Measurements from ENCODE around the gene EHF.

Gene EHF

GRCh38 chr11:34665077-34665835 is 44.4 kb downstream of the EHF start:
- H2AFZ ChIP-seq (ENCODE audit: low read depth, low read length, severe bottlenecking): no peak overlapping the region
- no peaks in the 10 kb centered on the region for H3F3A ChIP-seq (ENCODE audit: insufficient read depth)
- no peaks in the 10 kb centered on the region for H3K9me3 ChIP-seq (ENCODE audit: insufficient read depth, low read length)
- no peak overlapping the region for H3K4me3 ChIP-seq (ENCODE audit: insufficient read depth, low read length, poor library complexity, severe bottlenecking)
- no peak overlapping the region for H3K4me2 ChIP-seq (ENCODE audit: low read depth, low read length, poor library complexity, severe bottlenecking)
- no peak overlapping the region for H3K9ac ChIP-seq (ENCODE audit: low read length)
- no peak overlapping the region for H3K27ac ChIP-seq (ENCODE audit: low read depth, low read length)
- no peaks in the 10 kb centered on the region for H4K20me1 ChIP-seq (ENCODE audit: low read depth, low read length)
- no peak for TF ChIP-seq CTCF (IDR thresholded peaks at IDR 0.05; ENCODE audit: insufficient read depth, low read length, poor library complexity, severe bottlenecking)
- TF ChIP-seq EZH2phosphoT487 (conservative IDR thresholded peaks at IDR 0.05; ENCODE audit: low read length): no peak
- no peaks in the 10 kb centered on the region for H3K9me2 ChIP-seq (replicated peaks; ENCODE audit: insufficient read depth, low read length)
- H3K36me3 ChIP-seq (ENCODE audit: low read length): no peaks in the 10 kb centered on the region
- H3K79me2 ChIP-seq (ENCODE audit: insufficient read depth, low read length): no peaks in the 10 kb centered on the region
- no peaks in the 10 kb centered on the region for H3K27me3 ChIP-seq (ENCODE audit: low read length)

GRCh38 chr11:34667810-34668582 is 47.1 kb downstream of the EHF start:
- H3K27me3 ChIP-seq (ENCODE audit: low read length): no peaks in the 10 kb centered on the region
- no peaks in the 10 kb centered on the region for H3K79me2 ChIP-seq (ENCODE audit: insufficient read depth, low read length)
- no peaks in the 10 kb centered on the region for H3K9me2 ChIP-seq (replicated peaks; ENCODE audit: insufficient read depth, low read length)
- no peak overlapping the region for H3K9ac ChIP-seq (ENCODE audit: low read length)
- no peak overlapping the region for H3K4me3 ChIP-seq (ENCODE audit: insufficient read depth, low read length, poor library complexity, severe bottlenecking)
- no peaks in the 10 kb centered on the region for H4K20me1 ChIP-seq (ENCODE audit: low read depth, low read length)
- H3K36me3 ChIP-seq (ENCODE audit: low read length): no peaks in the 10 kb centered on the region
- H3K9me3 ChIP-seq (ENCODE audit: insufficient read depth, low read length): no peaks in the 10 kb centered on the region
- no peaks in the 10 kb centered on the region for H3F3A ChIP-seq (ENCODE audit: insufficient read depth)
- H3K4me2 ChIP-seq (ENCODE audit: low read depth, low read length, poor library complexity, severe bottlenecking): no peak overlapping the region
- no peak for TF ChIP-seq CTCF (IDR thresholded peaks at IDR 0.05; ENCODE audit: insufficient read depth, low read length, poor library complexity, severe bottlenecking)
- no peak for TF ChIP-seq EZH2phosphoT487 (conservative IDR thresholded peaks at IDR 0.05; ENCODE audit: low read length)
- H2AFZ ChIP-seq (ENCODE audit: low read depth, low read length, severe bottlenecking): no peak overlapping the region
- H3K27ac ChIP-seq (ENCODE audit: low read depth, low read length): no peak overlapping the region

- H3K27me3 ChIP-seq (ENCODE audit: low read length): no peaks in the 10 kb centered on the region
- H4K20me1 ChIP-seq (ENCODE audit: low read depth, low read length): no peaks in the 10 kb centered on the region
- no peak overlapping the region for H3K4me3 ChIP-seq (ENCODE audit: insufficient read depth, low read length, poor library complexity, severe bottlenecking)
- H3K4me2 ChIP-seq (ENCODE audit: low read depth, low read length, poor library complexity, severe bottlenecking): no peak overlapping the region
- no peaks in the 10 kb centered on the region for H3F3A ChIP-seq (ENCODE audit: insufficient read depth)
- no peaks in the 10 kb centered on the region for H3K36me3 ChIP-seq (ENCODE audit: low read length)
- no peaks in the 10 kb centered on the region for H3K79me2 ChIP-seq (ENCODE audit: insufficient read depth, low read length)
- H3K9me2 ChIP-seq (replicated peaks; ENCODE audit: insufficient read depth, low read length): no peaks in the 10 kb centered on the region
- TF ChIP-seq EZH2phosphoT487 (conservative IDR thresholded peaks at IDR 0.05; ENCODE audit: low read length): no peak
- H3K9me3 ChIP-seq (ENCODE audit: insufficient read depth, low read length): no peaks in the 10 kb centered on the region
- H3K27ac ChIP-seq (ENCODE audit: low read depth, low read length): no peak overlapping the region
- H3K9ac ChIP-seq (ENCODE audit: low read length): no peak overlapping the region
- no peak overlapping the region for H2AFZ ChIP-seq (ENCODE audit: low read depth, low read length, severe bottlenecking)
Observed at GRCh38 chr11:34668583-34669053, 47.7 kb downstream of the EHF start.

GRCh38 chr11:34669458-34669857 is 48.6 kb downstream of the EHF start:
- Histone ChIP-seq H3K27ac (ENCODE audit: low read depth, low read length) (no peak overlapping the region), H3K36me3 (ENCODE audit: low read length) (no peaks in the 10 kb centered on the region)

More at GRCh38 chr11:34669458-34669857, 48.6 kb downstream of the EHF start:
- H3K9me3 ChIP-seq (ENCODE audit: insufficient read depth, low read length): no peaks in the 10 kb centered on the region
- no peak overlapping the region for H3K4me3 ChIP-seq (ENCODE audit: insufficient read depth, low read length, poor library complexity, severe bottlenecking)
- no peak for TF ChIP-seq EZH2phosphoT487 (conservative IDR thresholded peaks at IDR 0.05; ENCODE audit: low read length)
- no peaks in the 10 kb centered on the region for H3F3A ChIP-seq (ENCODE audit: insufficient read depth)
- H3K4me2 ChIP-seq (ENCODE audit: low read depth, low read length, poor library complexity, severe bottlenecking): no peak overlapping the region
- H4K20me1 ChIP-seq (ENCODE audit: low read depth, low read length): no peaks in the 10 kb centered on the region
- no peak overlapping the region for H2AFZ ChIP-seq (ENCODE audit: low read depth, low read length, severe bottlenecking)
- no peaks in the 10 kb centered on the region for H3K9me2 ChIP-seq (replicated peaks; ENCODE audit: insufficient read depth, low read length)
- no peaks in the 10 kb centered on the region for H3K27me3 ChIP-seq (ENCODE audit: low read length)
- no peak overlapping the region for H3K9ac ChIP-seq (ENCODE audit: low read length)
- H3K79me2 ChIP-seq (ENCODE audit: insufficient read depth, low read length): no peaks in the 10 kb centered on the region
